HG02678 (cell line): ENCODE data around the gene HBD.

Experiments
- ATAC-seq: cut with Tn5 transposase; IDR thresholded peaks from one replicate; pipeline ENCODE4 v1.9.1; 2021; ENCODE audit warnings: mild to moderate bottlenecking, moderate library complexity; ENCODE audit not compliant: unreplicated experiment

The HBD gene

DNA sequence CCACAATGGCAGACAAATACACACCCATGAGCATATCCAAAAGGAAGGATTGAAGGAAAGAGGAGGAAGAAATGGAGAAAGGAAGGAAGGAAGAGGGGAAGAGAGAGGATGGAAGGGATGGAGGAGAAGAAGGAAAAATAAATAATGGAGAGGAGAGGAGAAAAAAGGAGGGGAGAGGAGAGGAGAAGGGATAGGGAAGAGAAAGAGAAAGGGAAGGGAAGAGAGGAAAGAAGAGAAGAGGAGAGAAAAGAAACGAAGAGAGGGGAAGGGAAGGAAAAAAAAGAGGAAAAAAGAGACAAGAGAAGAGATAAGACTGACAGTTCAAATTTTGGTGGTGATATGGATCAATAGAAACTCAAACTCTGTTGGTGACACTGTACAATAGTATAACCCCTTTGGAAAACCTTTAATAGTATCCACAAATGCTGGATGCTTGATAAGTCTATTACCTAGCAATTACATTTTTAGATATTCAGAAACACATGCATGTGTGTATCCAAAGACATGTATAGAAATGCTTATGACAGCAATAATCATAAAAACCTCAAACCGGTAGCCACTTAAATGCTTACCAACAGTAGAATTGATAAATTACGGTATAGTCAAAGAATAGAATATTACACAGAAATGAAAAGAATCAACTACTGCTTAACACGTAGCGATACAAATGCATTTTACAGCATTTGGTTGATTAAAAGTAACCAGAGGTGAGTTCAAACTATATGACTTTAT, 1.2 kb upstream of the HBD start:
- ATAC-seq = no peak

GRCh38 chr11:5233307-5233706, 976 bp downstream of the HBD start:
- no peak for ATAC-seq

DNA sequence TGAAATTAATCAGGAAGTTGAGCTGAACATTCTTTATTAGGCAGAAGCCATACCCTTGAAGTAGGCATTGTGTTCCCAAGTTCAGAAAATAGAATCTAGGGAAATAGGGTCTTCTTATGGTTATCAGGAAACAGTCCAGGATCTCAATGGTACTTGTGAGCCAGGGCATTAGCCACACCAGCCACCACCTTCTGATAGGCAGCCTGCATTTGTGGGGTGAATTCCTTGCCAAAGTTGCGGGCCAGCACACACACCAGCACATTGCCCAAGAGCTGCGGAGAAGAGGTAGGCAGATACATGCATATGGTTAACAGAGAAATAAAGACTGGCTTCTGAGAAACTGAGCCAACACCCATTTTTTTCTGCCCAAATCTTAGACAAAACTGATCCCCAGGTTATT, 1.5 kb downstream of the HBD start:
- ATAC-seq = no peak

GRCh38 chr11:5232176-5232575, 2.1 kb downstream of the HBD start:
- no peak for ATAC-seq

DNA sequence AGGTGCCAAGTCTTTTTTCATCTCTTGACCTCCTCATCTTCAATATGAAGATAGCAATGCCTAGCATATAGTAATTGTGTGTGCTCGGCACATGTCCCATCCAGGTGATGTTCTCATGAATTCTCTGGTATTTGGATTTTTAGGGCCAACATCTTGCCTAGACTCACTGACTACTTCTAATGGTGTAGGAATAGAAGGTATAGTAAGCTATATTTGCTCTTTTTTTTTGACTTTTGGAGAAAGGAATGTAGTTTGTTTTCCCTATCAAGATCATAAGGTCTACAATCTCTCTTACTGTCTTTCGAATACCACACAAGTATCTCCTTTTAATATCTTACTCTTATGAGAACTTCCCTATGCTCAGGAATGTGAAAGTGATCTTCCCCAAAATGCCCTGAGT, 3.2 kb downstream of the HBD start:
- ATAC-seq = no peak

DNA sequence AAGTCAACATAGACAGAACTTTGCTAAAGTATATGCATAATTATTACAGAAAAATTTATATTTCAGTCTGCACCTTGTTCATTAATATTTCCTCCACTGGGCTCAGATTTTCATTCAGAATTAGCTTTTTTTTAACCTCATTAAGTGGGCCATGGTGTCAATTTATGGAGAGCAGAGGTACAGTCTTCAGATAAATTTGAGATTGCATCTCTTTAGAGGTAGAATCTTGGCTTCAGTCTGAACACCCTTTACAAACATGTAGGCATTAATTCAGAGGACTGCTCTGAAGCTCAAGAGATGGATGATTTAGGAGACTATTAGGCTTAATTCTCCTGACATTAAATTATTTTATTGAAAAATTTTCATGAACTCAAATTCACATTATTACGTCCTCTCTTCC, 4.0 kb downstream of the HBD start:
- no peak for ATAC-seq

GRCh38 chr11:5229796-5230195, 4.5 kb downstream of the HBD start:
- ATAC-seq = no peak

GRCh38 chr11:5229356-5229755, 4.9 kb downstream of the HBD start:
- ATAC-seq = peak; percentile 73

- no peak for ATAC-seq
Observed at GRCh38 chr11:5228124-5228523, 6.2 kb downstream of the HBD start.

DNA sequence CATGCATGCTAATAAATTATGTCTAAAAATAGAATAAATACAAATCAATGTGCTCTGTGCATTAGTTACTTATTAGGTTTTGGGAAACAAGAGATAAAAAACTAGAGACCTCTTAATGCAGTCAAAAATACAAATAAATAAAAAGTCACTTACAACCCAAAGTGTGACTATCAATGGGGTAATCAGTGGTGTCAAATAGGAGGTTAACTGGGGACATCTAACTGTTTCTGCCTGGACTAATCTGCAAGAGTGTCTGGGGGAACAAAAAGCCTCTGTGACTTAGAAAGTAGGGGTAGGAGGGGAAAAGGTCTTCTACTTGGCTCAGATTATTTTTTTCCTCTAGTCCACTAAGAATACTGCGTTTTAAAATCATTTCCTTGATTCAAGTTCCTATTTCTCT, 6.6 kb downstream of the HBD start:
- no peak for ATAC-seq

GRCh38 chr11:5226732-5227310, 7.5 kb downstream of the HBD start, which contains the start of gene HBB:
TSS of gene HBB (minus strand) at chr11:5227071. CDS start at chr11:5227021, 50 bp downstream.
- ATAC-seq = no peak

- ATAC-seq = no peak
Observed at GRCh38 chr11:5225480-5225871, 8.8 kb downstream of the HBD start.

- no peak for ATAC-seq
Observed at GRCh38 chr11:5224538-5225479, 9.5 kb downstream of the HBD start.

GRCh38 chr11:5223686-5224085, 10.6 kb downstream of the HBD start:
- no peak for ATAC-seq

DNA sequence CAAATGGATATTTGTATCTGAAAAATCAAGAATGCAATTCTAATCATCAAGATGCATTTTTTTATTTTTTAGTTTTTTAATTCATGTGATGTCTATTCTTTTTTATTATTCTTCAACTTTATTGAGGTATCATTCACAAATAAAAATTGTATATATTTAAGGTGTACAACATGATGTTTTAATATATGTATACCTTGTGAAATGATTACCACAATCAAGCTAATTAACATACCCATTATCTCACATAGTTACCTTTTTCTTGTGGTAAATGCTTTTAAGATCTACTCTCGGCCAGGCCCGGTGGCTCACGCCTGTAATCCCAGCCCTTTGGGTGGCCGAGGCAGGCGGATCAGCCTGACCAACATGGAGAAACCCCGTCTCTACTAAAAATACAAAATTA, 11.1 kb downstream of the HBD start:
- ATAC-seq = no peak

DNA sequence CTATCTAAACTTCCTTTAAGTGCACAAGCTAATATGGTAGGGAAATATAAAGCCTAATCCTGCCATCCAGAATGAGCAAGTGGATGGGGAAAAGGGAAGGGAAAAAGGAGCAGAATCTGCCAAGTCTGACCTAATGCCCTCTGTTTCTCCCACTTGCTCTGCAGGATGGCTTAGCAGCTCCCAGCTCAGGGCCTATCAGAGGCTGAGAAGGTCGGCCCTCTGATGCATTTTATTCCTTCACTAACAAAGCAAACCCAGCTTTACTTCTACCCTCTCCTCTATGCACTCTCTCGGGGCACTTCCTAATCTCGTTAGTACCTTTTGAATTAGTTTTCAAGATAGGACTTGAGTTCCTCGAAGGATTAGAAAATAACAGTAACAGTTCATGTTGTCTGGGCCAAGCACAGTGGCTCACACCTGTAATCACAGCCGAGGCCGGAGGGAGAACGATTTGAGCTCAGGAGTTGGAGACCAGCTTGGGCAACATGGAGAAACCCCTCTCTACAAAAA, 23.9 kb downstream of the HBD start:
- no peak for ATAC-seq

- ATAC-seq = peak; percentile 86
Observed at GRCh38 chr11:5204787-5205186, 29.5 kb downstream of the HBD start.

DNA sequence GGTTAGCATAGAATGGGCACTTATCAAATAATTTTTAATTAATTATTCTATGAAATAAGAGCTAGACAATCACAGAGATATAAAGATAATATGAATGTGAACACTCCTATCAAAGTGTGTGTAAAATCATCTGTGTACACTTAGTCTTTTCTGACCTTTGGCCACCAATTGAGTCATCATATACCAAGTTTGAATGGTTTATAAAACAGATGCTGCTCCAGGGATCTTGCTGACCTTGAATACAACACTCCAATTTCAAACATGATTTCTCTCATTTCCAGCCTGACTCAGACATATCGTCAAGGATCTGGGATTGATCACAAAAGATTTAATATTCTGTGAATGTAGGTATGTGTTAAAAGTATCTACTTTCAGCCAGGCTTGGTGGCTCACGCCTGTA, 30.9 kb downstream of the HBD start:
- no peak for ATAC-seq

DNA sequence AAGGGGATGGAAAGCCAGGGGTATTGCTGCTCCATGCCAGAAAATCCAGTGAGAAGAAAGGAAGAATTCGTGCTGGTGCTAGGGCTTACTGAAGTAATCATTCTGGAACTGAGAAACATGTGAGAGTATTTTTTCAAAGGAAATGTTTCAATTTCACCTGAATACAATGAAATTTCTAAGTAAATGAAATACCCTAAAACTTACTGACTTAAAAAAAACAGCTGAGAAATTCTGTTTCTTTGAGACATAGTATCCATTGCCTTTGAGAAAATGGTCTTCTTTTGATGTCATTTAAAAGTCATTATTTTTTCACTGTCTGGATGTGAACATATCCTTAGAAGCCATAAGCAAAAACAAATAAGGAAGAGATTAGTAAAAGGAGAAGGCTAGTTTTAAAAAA, 33.7 kb downstream of the HBD start, which contains the start of gene OR51V1:
Gene OR51V1 (minus strand): TSS at position 101 of the 400 bp plus-strand sequence. CDS start 0 bp downstream, at position 101.
- no peak for ATAC-seq

DNA sequence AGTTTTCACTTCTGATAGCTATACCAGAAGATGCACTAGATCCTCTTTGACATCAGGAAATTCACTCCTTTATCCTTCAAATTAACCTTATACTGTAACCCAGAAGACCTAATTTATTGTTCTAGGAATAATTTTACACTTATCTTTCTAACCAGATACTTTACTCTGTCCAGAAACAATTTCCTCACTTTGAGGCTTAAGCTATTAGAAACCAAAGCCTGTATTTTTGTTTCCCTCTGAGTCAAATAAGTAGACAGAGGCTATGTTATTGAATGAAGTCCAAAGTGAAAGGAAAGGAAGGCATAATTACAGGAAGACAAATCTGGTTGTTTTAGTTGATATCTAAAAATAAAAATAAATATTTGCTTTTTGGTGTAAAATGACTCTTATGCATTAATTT, 36.0 kb downstream of the HBD start:
- ATAC-seq = no peak

- no peak for ATAC-seq
Observed at GRCh38 chr11:5197536-5197935, 36.7 kb downstream of the HBD start.
